ENCODE results near the gene CHPF2.

DNA sequence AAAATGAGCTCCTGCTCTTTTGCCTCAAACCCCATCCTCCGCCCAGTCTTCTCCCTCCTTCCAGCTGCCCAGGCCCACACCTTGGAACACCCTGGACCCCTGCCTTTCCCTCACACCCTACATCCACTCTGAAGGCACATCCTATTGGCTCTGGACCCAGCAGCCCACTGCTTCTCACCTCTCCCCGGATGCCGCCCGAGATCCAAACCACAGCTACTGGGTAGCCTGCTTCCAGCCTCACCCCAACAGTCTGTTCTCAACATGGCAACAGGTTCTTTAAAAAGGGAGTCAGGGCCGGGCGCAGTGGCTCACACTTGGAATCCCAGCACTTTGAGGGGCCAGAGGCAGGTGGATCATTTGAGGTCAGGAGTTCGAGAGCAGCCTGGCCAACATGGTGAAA is 25.7 kb downstream of the CHPF2 start:
- TF ChIP-seq, protein P1, sequence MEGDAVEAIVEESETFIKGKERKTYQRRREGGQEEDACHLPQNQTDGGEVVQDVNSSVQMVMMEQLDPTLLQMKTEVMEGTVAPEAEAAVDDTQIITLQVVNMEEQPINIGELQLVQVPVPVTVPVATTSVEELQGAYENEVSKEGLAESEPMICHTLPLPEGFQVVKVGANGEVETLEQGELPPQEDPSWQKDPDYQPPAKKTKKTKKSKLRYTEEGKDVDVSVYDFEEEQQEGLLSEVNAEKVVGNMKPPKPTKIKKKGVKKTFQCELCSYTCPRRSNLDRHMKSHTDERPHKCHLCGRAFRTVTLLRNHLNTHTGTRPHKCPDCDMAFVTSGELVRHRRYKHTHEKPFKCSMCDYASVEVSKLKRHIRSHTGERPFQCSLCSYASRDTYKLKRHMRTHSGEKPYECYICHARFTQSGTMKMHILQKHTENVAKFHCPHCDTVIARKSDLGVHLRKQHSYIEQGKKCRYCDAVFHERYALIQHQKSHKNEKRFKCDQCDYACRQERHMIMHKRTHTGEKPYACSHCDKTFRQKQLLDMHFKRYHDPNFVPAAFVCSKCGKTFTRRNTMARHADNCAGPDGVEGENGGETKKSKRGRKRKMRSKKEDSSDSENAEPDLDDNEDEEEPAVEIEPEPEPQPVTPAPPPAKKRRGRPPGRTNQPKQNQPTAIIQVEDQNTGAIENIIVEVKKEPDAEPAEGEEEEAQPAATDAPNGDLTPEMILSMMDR (IDR thresholded peaks at IDR 0.05): no peak
- no peak for TF ChIP-seq POLR2A (IDR thresholded peaks at IDR 0.05)

Measured in uterus (tissue), 2 donors.